Muscle layer of colon (tissue), 2 donors: ENCODE data around the gene SURF2.

Experiments
- H3K27ac ChIP-seq: one replicate; pipeline ENCODE4 v1.7.0; 2013; ENCODE audit warnings: low read depth, mild to moderate bottlenecking, low read length, moderate library complexity
- H3K27me3 ChIP-seq, 2 donors: one replicate each; pipeline ENCODE4 v1.7.0; 2013; ENCODE audit warnings: low read length in 2 of 2, mild to moderate bottlenecking in 2 of 2; ENCODE audit not compliant: insufficient read depth in 2 of 2, control insufficient read depth in 1 of 2
- H3K36me3 ChIP-seq: one replicate; pipeline ENCODE4 v1.7.0; 2013; ENCODE audit warnings: mild to moderate bottlenecking, low read length; ENCODE audit not compliant: insufficient read depth
- H3K4me1 ChIP-seq: one replicate; pipeline ENCODE4 v1.7.0; 2013; ENCODE audit warnings: mild to moderate bottlenecking, low read length; ENCODE audit not compliant: insufficient read depth
- H3K4me3 ChIP-seq, 2 donors: one replicate each; pipeline ENCODE4 v1.7.0; 2013; ENCODE audit warnings: low read length in 2 of 2, low read depth in 1 of 2, mild to moderate bottlenecking in 1 of 2, moderate library complexity in 1 of 2
- H3K9ac ChIP-seq: one replicate; pipeline ENCODE4 v1.7.0; 2013; ENCODE audit warnings: low read length
- H3K9me3 ChIP-seq: one replicate; pipeline ENCODE4 v1.7.0; 2013; ENCODE audit warnings: mild to moderate bottlenecking, low read length
- donor health status: abdominal sarcoma.
- donor health status: Adenocarcinoma of cecum.

The SURF2 gene

GRCh38 chr9:133347985-133348717 is 8.2 kb upstream of the SURF2 start, which contains the start of the genes MED22 and RPL7A:
MED22 (minus strand) TSS chr9:133348131; CDS start chr9:133346662, 1,469 bp downstream.
RPL7A (plus strand) TSS chr9:133348218; CDS start chr9:133348244, 26 bp downstream.
- H3K9me3 ChIP-seq: no peaks in the 10 kb centered on the region
- H3K27me3 ChIP-seq: no peaks in the 10 kb centered on the region
- peak within 1 kb of the TSS; percentile 93 for H3K27ac ChIP-seq
- peak within 1 kb of the TSS; percentile 97 for H3K9ac ChIP-seq
- peak within 1 kb of the TSS; percentile 90 to 99 for H3K4me3 ChIP-seq
- H3K36me3 ChIP-seq: peaks cover 76% of the 10 kb centered on the region
- peaks cover 29% of the 10 kb centered on the region for H3K4me1 ChIP-seq

- peaks cover 74% of the 10 kb centered on the region for H3K36me3 ChIP-seq
- H3K4me3 ChIP-seq: peak overlapping the region; percentile 90 to 99
- H3K9ac ChIP-seq: peak overlapping the region; percentile 97
- no peaks in the 10 kb centered on the region for H3K27me3 ChIP-seq
- H3K4me1 ChIP-seq: peaks cover 29% of the 10 kb centered on the region
- no peaks in the 10 kb centered on the region for H3K9me3 ChIP-seq
- H3K27ac ChIP-seq: peak overlapping the region; percentile 93
Measured at GRCh38 chr9:133348718-133349573, 7.4 kb upstream of the SURF2 start.

GRCh38 chr9:133349965-133350616 is 6.3 kb upstream of the SURF2 start:
- Histone ChIP-seq H3K27me3 (no peaks in the 10 kb centered on the region), H3K9ac (no peak overlapping the region), H3K9me3 (no peaks in the 10 kb centered on the region), H3K4me1 (peaks cover 32% of the 10 kb centered on the region), H3K4me3 (no peak overlapping the region), H3K27ac (no peak overlapping the region), H3K36me3 (peaks cover 64% of the 10 kb centered on the region)

GRCh38 chr9:133351526-133351907 is 4.8 kb upstream of the SURF2 start:
- H3K36me3 ChIP-seq: peaks cover 51% of the 10 kb centered on the region
- no peak overlapping the region for H3K27ac ChIP-seq
- peaks cover 27% of the 10 kb centered on the region for H3K4me1 ChIP-seq

GRCh38 chr9:133351908-133352634 is 4.3 kb upstream of the SURF2 start:
- no peak overlapping the region for H3K9ac ChIP-seq
- H3K9me3 ChIP-seq: no peaks in the 10 kb centered on the region
- peaks cover 25% of the 10 kb centered on the region for H3K4me1 ChIP-seq
- no peak overlapping the region for H3K4me3 ChIP-seq
- H3K27ac ChIP-seq: no peak overlapping the region
- peaks cover 51% of the 10 kb centered on the region for H3K36me3 ChIP-seq
- no peaks in the 10 kb centered on the region for H3K27me3 ChIP-seq

More at GRCh38 chr9:133351526-133351907, 4.8 kb upstream of the SURF2 start:
- no peak overlapping the region for H3K9ac ChIP-seq
- no peaks in the 10 kb centered on the region for H3K9me3 ChIP-seq
- H3K27me3 ChIP-seq: no peaks in the 10 kb centered on the region
- no peak overlapping the region for H3K4me3 ChIP-seq

- Histone ChIP-seq H3K9me3 (no peaks in the 10 kb centered on the region), H3K9ac (no peak overlapping the region), H3K27ac (no peak overlapping the region), H3K27me3 (no peaks in the 10 kb centered on the region), H3K4me3 (no peak overlapping the region), H3K4me1 (peaks cover 32% of the 10 kb centered on the region), H3K36me3 (peaks cover 51% of the 10 kb centered on the region)
Measured at GRCh38 chr9:133352635-133353340, 3.6 kb upstream of the SURF2 start.

- no peak overlapping the region for H3K9ac ChIP-seq
- H3K27ac ChIP-seq: no peak overlapping the region
- no peaks in the 10 kb centered on the region for H3K27me3 ChIP-seq
- H3K9me3 ChIP-seq: no peaks in the 10 kb centered on the region
- peaks cover 35% of the 10 kb centered on the region for H3K4me1 ChIP-seq
- no peak overlapping the region for H3K4me3 ChIP-seq
- H3K36me3 ChIP-seq: peaks cover 51% of the 10 kb centered on the region
Measured at GRCh38 chr9:133353548-133353947, 2.8 kb upstream of the SURF2 start.

- H3K27me3 ChIP-seq: no peaks in the 10 kb centered on the region
- no peak overlapping the region for H3K4me3 ChIP-seq
- H3K36me3 ChIP-seq: peaks cover 41% of the 10 kb centered on the region
- no peak overlapping the region for H3K9ac ChIP-seq
- peaks cover 23% of the 10 kb centered on the region for H3K4me1 ChIP-seq
- H3K9me3 ChIP-seq: no peaks in the 10 kb centered on the region
- no peak overlapping the region for H3K27ac ChIP-seq
Measured at GRCh38 chr9:133354766-133355165, 1.6 kb upstream of the SURF2 start.

- H3K9me3 ChIP-seq: no peaks in the 10 kb centered on the region
- peak overlapping the region; percentile 57 for H3K9ac ChIP-seq
- H3K27ac ChIP-seq: peak overlapping the region; percentile 61
- H3K4me1 ChIP-seq: peaks cover 22% of the 10 kb centered on the region
- H3K27me3 ChIP-seq: no peaks in the 10 kb centered on the region
- peak overlapping the region; percentile 59 to 77 for H3K4me3 ChIP-seq
- peaks cover 33% of the 10 kb centered on the region for H3K36me3 ChIP-seq
Measured at GRCh38 chr9:133355881-133356357, 431 bp upstream of the SURF2 start.

GRCh38 chr9:133357656-133358055 is 1.3 kb downstream of the SURF2 start:
- Histone ChIP-seq H3K4me1 (peaks cover 22% of the 10 kb centered on the region), H3K36me3 (peaks cover 32% of the 10 kb centered on the region)

More at GRCh38 chr9:133357656-133358055, 1.3 kb downstream of the SURF2 start:
- Histone ChIP-seq H3K27me3 (no peaks in the 10 kb centered on the region), H3K9me3 (no peaks in the 10 kb centered on the region), H3K4me3 (peak overlapping the region in 1 of 2 donors; percentile 8), H3K27ac (no peak overlapping the region), H3K9ac (no peak overlapping the region)
